GM19193 (cell line): Measurements from ENCODE around the gene PREX1.

Experiments used
- POLR2A ChIP-seq: IDR thresholded peaks from 4 replicates; pipeline ENCODE4 v1.6.1; 2011; ENCODE audit not compliant: insufficient read depth, insufficient read length; ENCODE audit errors: extremely low read depth

The PREX1 gene

DNA sequence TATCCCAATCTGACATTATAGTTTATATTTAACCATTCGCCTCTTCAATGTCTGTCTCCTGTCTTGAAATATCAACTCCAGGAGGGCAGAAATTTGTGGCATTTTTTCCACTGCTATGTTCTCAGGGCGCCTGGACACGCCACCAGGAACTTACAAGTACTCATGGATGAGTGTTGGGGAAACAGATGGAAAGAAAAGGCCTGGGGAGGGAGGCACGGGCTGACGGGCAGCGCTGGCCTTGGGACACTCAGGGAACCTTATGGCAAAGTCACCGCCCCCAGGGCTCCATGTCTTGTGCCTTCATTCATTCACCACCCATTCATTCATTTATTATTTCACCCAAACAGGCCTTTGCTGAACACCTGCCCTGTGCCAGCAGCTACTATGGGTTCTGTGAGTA, 222.9 kb downstream of the PREX1 start:
- TF ChIP-seq POLR2A, result no peak

DNA sequence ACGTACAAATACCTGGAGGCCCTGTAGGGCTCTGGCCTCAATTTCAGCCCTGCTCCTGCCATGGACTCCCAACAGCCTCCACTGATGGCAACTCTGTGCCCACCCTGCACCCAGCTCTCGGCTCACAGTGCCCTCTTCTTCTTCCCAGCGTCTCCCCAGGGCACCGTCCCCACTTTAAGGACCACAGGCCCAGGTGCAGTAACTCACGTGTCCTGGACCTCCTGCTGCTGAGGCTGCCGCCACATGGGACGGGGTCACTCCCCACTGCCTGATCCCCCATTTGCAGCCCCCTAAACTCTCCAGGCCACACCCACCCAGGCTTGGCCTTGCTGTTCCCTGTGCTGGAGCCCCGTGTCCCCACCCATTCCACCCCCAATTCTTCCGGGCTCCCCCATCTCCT, 223.4 kb downstream of the PREX1 start:
- TF ChIP-seq POLR2A, result no peak

DNA sequence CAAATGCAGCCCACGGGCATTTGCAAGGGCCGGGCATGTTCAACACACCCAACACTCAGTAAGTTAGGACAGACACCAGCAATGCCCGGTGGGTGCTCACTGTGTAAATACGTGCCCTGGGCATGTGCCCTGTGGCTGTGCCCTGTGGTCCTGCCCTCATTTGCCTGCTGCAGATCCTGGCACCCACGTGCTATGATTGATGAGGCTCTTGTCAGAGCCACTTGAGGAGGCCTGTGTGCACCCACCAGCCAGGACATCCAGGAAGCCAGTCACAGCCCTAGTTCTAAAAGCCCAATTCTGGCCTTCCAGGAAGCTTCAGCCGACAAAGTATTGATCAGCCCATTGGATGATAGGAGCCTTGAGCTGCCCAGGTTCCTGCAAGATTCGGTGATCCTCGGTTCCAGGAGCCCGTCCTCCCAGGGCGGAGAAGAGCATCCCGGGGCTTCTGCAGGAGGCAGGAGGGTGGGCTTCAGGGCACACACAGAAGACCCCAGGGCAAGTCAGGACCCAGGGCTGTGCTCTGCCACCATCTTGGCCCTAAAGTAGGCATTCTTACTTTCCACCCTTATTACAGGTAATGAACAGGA, 223.9 kb downstream of the PREX1 start:
- TF ChIP-seq POLR2A, result no peak

DNA sequence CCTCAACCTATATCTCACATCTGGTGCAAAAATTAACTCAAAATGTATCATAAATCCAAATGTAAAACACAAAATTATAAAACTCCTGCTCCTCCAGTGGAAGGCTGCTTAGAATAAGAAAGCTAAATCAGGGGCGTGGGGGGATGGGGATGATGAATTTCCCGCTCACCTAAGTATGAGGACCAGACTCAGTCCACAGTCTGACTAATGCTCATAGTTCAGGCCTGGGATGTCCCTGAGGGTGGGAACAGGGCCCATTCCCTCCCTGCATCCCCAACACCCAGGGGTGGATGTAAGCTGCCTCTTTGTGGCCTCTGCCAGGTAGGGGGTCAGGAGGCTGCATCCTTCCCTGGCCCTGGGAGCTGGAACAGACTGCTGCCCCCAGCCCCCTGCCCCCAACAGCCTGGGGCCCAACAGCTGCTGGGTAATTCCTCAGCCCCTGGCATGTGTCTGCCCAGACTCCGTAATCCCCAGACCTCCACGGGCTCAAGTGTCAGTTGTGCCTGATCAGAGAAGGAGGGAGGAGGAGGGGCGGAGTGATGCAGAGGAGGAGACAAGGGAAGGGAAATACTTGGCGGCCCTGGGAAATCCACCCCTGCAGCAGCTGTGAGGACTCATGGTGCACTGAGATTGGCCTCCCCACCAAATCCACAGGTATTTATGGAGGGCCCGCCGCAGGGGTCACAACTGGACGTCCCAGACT, 224.5 kb downstream of the PREX1 start:
- no peak for TF ChIP-seq POLR2A

DNA sequence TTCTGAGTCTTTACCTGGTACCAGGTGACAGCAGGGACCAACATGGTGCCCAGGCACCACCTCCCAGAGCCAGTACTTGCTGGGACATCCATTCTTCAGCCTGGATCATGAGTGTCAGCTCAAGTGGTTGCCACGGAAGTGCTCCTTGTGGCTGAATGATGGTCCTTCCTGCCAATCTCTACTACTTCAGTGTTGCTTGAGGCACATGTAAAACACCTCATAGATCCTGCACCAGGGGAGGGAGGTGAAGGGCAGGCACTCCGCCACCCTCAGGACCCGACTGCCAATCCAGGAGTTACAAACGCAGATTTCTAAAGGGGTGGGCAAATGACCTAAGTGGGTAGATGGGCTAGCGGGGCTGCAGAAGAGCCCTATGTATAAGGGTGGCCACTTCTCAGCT, 226.0 kb downstream of the PREX1 start:
- no peak for TF ChIP-seq POLR2A

DNA sequence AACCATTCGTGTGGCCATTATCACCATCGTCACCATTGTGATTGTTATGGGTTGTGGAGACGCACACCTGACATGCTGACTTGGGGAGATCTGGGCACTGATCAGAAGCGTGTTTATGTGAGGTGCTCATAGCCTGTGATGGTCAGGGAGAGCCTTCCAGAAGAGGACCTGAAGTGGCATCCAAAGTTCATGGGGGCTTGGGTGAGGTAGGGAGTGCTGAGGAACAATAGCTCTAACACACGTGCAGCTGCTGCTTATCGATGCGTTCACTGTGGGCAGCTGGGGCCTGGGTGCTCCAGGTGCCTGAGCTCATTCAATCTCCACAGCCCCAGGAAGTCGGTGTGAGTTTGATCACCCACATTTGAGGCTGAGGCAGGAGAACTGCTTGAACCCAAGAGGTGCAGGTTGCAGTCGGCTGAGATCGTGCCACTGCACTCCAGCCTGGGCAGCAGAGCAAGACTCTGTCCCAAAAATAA, 227.3 kb downstream of the PREX1 start:
- no peak for TF ChIP-seq POLR2A

DNA sequence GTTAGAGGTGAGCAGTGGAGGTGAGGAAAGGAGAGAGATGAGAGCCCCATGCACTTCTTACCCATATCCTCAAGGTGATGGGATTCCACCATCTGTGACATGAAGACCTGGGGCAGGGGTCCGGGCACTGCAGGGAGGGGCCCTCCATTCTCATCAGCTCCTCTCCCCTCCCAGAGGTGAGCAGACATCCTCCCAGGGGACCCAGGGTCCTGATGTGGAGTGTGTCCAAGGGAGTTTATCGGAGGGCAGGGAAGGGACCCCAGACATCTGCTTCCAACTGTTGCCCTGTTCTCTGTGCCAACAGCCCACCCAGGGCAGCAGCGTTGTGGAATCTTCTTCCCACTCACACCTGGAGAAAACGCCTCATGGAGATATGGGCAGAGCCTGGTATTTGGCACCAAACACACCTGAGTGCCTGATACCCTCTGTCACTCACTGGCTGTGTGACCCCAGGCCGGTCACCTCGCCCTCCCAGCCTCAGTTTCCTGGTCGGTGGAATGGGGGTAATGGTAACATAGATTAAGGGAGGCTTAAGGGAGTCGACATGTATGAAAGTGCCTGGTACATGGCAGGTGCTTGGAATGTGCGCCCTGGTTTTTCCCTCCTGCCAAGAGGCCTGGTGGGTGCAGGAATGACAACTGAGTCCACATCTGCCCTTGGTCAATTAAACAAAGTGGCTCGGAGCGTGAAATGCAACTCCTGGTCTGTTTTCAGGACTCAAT, 227.9 kb downstream of the PREX1 start:
- TF ChIP-seq POLR2A, result no peak

DNA sequence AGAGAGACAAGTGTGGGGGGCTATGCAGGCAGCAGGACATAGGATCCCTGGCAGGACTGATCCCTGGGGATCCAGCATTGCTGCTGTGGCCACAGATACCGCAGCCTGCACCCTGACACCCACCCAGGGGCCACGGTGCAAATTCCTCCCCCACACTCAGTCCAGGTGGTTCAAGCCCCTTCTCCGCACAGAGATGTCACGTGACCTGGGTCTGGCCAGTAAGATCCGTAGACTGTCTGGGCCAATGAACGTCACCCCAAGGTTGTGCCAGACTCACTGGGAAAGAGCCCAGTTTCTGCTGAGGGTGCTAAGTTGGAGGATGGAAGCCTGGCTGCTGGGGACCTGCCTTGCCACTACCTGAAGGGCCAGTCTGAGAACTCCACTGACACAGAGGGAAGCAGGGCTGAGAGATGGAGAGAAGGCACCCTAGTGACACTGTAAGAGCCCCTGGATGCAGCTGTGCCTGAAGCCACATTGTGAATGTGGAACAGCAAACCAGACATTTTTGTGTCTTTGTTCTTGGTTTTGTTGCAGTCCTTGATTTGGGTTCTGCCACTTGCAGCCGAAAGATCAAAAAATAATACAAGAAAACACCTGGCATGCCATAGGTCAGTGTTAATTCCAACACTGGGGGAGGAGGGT, 228.6 kb downstream of the PREX1 start:
- TF ChIP-seq POLR2A, result no peak

DNA sequence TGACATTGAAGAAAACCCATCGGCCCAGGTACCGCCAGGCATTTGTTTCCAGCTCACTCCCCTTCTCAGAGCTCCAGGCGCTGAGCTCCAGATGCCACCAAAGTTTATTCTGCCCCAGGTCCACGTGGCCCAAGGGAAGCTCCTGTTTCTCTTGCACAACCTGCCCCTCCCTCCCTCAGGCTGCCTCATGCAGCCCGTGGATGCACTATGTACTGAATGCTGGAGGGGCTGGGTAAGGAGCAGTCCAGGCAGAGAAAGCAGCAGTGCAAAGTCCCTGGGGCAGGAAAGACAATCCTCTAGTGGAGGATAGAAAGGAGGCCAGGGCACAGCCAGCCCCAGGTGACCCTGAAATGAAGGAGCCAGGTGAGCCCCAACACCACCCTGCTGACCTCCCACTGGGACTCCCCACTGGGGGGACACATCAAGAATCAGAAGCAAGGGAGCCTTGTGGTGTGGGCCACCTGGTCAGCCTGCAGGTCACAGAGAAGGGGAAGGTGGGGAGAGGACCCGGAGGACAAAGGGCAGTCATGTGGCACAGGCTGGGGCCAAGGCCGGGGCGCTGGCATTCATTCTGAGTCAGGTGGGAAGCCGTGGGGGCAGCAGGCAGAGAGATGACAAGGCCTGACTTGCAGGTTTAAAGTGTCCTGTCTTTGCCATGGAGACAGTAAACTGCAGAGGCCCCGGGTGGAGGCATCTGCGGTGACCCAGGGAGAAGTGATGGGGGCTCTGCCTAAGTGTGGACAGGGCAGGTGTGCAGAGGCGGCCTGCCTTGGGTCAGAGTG, 230.1 kb downstream of the PREX1 start:
- TF ChIP-seq POLR2A, result no peak

DNA sequence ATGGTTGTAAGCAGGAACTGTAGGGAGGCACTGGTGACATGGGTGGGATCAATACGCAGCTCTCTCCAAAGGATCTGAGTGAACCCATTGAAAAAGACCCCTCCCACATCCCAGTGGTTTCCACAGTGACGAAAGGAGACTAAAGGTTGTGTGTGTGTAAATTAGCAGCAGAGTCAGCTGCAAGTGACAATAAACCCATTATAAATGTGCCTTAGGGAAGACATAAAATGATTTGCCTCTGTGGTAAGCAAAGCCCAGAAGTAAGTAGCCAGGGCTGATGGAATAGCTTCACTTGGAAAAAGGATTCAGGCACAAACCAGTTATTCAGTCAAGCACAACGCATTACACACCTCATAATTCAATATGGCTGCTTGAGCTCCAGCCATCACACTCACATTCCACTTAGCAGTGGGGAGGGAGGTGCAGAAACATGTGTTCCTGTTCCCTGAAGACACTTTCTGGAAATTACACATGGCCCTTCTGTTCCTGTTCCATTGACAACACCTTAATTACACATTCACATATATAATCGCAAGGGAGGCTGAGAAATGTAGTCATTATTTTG, 231.4 kb downstream of the PREX1 start:
- no peak for TF ChIP-seq POLR2A

DNA sequence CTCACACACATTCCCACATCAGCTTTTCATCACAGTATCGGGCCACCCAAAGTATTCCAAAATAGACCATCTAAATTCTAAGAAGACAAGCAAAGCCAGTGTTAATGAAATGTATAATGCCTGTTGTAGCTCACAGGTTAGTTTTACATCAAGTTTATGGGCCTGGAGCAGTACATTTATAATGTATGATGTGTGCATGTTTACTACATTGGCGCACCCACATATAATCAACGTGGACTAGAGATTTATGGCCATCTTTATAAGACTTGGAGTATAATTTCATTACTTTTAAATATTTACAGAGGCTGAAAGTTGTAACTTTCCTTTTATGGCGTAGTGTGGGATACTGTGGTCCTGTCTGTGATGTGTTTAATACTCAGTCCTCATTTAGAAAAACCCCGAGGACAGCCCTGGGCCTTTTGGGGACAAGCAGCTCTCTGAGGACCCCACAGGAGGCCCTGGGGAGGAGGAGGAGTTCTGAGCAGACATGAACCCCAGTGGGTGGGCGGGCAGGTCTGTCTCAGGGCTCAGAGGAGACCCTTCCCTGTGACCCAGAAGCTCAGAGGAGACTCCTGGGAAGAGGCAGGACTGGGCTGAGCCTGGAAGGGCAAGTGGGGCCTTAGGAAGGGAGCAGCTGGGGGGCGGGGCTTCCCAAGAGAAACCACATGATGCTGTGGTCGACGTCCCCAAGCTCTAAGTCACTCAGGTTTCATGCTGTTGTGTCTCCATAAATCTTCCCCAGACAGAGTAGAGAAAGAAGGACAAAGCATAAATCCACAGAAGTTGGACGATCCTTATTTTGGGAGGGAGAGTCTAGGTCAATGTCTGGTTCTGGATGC, 232.1 kb downstream of the PREX1 start:
- TF ChIP-seq POLR2A, result no peak

DNA sequence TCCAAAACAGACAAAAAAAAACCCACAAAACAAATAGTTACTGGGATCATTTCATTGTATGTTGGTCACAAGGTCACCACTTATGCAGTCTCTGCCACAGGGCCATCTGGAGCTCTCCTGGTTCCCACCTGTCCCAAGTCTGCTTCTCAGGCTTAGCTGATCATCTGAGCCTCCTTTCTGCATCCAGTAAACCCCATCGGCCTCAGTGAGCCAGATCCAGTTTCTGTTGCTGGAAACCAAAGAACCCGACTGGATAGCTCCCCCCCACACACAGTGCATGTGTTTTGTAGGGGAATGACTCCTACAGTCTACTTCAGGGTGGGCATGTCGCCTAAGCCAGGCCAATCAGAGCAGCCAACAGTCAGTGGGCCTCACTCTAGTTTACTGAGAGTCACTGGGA, 233.3 kb downstream of the PREX1 start:
- no peak for TF ChIP-seq POLR2A

DNA sequence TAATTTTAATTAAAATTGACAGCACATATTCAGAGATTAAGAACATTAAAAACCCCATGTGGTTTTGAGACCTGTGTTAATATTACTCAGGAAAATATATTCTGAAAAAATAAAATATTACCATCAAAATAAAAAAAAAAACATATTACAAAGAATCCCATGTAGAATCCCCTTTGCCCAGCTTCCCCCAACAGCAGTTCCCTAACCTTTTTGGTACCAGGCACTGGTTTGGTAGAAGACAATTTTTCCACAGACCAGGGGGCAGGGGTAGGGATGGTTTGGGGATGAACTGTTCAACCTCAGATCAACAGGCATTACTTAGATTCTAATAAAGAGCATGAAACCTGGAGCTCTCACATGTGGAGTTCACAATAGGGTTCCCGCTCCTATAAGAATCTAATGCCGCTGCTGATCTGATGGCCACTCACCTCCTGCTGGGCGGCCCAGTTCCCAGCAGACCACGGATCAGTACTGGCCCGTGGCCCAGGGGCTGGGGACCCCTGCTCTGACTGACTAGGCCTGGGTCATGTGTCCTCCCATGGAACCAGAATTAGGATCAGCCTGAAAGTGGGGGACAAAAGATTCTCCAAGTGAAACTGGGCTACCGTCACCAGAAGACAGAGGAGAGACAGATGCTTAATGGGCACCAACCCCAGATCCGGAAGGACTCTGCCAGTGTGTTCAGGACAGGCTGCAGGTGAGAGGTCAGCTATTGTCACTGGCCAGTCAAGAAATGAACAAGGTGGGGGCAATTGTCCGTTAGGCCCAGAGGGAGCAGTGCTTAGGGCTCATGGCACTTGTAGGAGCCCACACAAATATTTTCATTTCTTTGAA, 235.5 kb downstream of the PREX1 start:
- TF ChIP-seq POLR2A, result no peak
